ENCODE measurements around the gene MOB3A. TPM values are rescaled to one million over a fixed set of nuclear protein-coding genes. Genes with fewer than 3 reads are reported as not detected.

The MOB3A gene
- total and polyA plus RNA-seq, 2 of the 13 experiments (the other 11 are each of a cell fraction or from before 2014, with no cell fraction given) = 3.5 to 17.8 TPM

DNA sequence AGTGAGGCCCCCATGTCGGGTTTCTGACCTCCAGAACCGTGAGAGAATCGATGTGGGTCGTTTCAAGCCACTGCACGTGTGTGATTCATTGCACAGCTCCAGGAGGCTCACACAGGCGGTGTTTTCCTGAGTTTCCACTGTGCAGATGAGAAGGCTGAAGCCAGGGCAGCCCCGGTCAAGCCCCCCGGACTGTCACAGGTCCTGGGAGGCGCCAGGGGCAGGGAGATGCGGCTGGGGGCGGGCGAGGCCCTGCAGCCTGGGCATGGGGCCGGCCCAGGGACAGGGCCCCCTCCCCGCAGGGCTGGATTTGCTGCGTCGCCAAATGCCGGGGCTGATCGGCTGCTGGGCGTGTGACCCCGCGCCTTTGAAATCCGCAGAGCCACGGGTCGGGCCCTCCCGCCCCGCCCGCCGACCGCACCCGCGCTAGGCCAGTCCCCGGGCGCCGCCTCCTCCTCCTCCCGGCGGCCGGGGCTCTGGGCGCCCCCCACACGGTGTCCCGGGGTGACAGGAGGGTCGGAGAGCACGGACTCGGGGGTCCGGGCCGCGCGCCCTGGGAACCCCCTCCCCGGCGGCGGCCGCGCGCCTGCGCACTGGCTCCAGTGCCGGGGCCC is 35.1 kb downstream of the MOB3A start (continued):
- TF ChIP-seq, protein P1, sequence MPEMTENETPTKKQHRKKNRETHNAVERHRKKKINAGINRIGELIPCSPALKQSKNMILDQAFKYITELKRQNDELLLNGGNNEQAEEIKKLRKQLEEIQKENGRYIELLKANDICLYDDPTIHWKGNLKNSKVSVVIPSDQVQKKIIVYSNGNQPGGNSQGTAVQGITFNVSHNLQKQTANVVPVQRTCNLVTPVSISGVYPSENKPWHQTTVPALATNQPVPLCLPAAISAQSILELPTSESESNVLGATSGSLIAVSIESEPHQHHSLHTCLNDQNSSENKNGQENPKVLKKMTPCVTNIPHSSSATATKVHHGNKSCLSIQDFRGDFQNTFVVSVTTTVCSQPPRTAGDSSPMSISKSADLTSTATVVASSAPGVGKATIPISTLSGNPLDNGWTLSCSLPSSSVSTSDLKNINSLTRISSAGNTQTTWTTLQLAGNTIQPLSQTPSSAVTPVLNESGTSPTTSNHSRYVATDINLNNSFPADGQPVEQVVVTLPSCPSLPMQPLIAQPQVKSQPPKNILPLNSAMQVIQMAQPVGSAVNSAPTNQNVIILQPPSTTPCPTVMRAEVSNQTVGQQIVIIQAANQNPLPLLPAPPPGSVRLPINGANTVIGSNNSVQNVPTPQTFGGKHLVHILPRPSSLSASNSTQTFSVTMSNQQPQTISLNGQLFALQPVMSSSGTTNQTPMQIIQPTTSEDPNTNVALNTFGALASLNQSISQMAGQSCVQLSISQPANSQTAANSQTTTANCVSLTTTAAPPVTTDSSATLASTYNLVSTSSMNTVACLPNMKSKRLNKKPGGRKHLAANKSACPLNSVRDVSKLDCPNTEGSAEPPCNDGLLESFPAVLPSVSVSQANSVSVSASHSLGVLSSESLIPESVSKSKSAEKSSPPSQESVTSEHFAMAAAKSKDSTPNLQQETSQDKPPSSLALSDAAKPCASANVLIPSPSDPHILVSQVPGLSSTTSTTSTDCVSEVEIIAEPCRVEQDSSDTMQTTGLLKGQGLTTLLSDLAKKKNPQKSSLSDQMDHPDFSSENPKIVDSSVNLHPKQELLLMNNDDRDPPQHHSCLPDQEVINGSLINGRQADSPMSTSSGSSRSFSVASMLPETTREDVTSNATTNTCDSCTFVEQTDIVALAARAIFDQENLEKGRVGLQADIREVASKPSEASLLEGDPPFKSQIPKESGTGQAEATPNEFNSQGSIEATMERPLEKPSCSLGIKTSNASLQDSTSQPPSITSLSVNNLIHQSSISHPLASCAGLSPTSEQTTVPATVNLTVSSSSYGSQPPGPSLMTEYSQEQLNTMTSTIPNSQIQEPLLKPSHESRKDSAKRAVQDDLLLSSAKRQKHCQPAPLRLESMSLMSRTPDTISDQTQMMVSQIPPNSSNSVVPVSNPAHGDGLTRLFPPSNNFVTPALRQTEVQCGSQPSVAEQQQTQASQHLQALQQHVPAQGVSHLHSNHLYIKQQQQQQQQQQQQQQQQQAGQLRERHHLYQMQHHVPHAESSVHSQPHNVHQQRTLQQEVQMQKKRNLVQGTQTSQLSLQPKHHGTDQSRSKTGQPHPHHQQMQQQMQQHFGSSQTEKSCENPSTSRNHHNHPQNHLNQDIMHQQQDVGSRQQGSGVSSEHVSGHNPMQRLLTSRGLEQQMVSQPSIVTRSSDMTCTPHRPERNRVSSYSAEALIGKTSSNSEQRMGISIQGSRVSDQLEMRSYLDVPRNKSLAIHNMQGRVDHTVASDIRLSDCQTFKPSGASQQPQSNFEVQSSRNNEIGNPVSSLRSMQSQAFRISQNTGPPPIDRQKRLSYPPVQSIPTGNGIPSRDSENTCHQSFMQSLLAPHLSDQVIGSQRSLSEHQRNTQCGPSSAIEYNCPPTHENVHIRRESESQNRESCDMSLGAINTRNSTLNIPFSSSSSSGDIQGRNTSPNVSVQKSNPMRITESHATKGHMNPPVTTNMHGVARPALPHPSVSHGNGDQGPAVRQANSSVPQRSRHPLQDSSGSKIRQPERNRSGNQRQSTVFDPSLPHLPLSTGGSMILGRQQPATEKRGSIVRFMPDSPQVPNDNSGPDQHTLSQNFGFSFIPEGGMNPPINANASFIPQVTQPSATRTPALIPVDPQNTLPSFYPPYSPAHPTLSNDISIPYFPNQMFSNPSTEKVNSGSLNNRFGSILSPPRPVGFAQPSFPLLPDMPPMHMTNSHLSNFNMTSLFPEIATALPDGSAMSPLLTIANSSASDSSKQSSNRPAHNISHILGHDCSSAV (CRISPR knock-in tag; IDR thresholded peaks at IDR 0.05; ENCODE audit: borderline replicate concordance) = no peak
- TF ChIP-seq, protein P2, sequence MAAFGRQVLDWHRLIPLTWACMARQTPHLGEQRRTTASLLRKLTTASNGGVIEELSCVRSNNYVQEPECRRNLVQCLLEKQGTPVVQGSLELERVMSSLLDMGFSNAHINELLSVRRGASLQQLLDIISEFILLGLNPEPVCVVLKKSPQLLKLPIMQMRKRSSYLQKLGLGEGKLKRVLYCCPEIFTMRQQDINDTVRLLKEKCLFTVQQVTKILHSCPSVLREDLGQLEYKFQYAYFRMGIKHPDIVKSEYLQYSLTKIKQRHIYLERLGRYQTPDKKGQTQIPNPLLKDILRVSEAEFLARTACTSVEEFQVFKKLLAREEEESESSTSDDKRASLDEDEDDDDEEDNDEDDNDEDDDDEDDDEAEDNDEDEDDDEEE (CRISPR knock-in tag; IDR thresholded peaks at IDR 0.05) = no peak
- TF ChIP-seq ZNF644 (CRISPR knock-in tag; IDR thresholded peaks at IDR 0.05; ENCODE audit: low read depth) = no peak
- 0 out of 2 replicates have a peak, but pooled peaks have one; percentile 3 for TF ChIP-seq ELF1 (CRISPR knock-in tag; IDR thresholded peaks at IDR 0.05)

Data from HepG2 (cell line).